Tibial nerve (tissue), 4 donors: ENCODE results near the gene SMPD2.

Source experiments
- EP300 ChIP-seq, 2 donors: sonication (generic); formaldehyde crosslinking; IDR thresholded peaks; one replicate each; pipeline ENCODE4 v1.6.1; 2017; ENCODE audit warnings: antibody characterized with exemption in 2 of 2, mild to moderate bottlenecking in 1 of 2
- TF ChIP-seq, protein P1 (sequence below), 5 experiments: fragments of 200-600 bp in 3 of 5; fragments of 450-650 bp in 2 of 5; sonication (generic) in 3 of 5; IDR thresholded peaks; one replicate each; pipeline ENCODE4 v1.5.1; 2016 to 2019; ENCODE audit warnings: antibody characterized with exemption in 5 of 5, mild to moderate bottlenecking in 3 of 5, moderate library complexity in 2 of 5

DNA sequence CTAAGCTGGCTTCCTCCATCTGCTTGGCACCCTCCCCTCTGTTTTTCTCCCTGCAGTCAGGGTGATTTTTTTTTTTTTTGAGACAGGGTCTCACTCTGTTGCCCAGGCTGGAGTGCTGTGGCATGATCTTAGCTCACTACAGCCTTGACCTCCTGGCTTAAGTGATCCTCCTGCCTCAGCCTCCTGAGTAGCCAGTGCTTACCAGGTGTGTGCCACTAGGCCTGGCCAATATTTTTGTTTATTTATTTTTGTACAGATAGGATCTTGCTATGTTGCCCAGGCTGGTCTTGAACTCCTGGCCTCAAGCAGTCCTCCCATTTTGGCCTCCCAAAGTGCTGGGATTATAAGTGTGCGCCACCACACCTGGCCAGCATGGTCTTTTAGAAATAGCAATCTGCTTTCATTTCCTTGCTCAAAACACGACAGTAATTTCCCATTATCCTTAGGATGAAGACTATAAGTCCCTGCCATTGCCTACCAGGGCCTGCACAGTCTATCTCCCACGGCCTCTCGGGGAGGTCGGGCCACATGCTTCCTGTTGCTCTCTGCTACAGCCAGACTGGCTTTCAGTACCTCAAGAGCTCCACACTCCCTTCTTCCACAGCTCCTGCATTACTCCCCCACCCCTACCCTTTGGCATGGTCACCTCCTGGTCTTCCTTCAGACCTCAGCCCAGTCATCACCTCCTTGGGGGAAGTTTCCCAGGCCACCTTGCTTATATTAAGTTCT is 47.2 kb upstream of the SMPD2 start:
- TF ChIP-seq, protein P1, sequence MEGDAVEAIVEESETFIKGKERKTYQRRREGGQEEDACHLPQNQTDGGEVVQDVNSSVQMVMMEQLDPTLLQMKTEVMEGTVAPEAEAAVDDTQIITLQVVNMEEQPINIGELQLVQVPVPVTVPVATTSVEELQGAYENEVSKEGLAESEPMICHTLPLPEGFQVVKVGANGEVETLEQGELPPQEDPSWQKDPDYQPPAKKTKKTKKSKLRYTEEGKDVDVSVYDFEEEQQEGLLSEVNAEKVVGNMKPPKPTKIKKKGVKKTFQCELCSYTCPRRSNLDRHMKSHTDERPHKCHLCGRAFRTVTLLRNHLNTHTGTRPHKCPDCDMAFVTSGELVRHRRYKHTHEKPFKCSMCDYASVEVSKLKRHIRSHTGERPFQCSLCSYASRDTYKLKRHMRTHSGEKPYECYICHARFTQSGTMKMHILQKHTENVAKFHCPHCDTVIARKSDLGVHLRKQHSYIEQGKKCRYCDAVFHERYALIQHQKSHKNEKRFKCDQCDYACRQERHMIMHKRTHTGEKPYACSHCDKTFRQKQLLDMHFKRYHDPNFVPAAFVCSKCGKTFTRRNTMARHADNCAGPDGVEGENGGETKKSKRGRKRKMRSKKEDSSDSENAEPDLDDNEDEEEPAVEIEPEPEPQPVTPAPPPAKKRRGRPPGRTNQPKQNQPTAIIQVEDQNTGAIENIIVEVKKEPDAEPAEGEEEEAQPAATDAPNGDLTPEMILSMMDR (IDR thresholded peaks at IDR 0.05): no peak
- no peak for TF ChIP-seq EP300 (IDR thresholded peaks at IDR 0.05)
